H9 (cell line): ENCODE data around the gene SDR42E2. TPM values are rescaled to one million over a fixed set of nuclear protein-coding genes. Genes with fewer than 3 reads are reported as not detected.

Experiments
- DNase-seq: peaks from one replicate; pipeline ENCODE4 v3.0.0-alpha.2; 2017
- H2AFZ ChIP-seq: one replicate; pipeline ENCODE4 v1.6.1; 2013; ENCODE audit warnings: mild to moderate bottlenecking, low read length, control low read depth, moderate library complexity
- H2AK5ac ChIP-seq: 2 replicates; pipeline ENCODE4 v1.6.1; 2013; ENCODE audit warnings: low read length, control low read depth, mixed read lengths; ENCODE audit not compliant: insufficient read length
- H2BK120ac ChIP-seq: one replicate; pipeline ENCODE4 v1.6.1; 2013; ENCODE audit warnings: low read depth, mild to moderate bottlenecking, low read length, control low read depth, inconsistent platforms; ENCODE audit not compliant: poor library complexity, severe bottlenecking
- H2BK12ac ChIP-seq: 2 replicates; pipeline ENCODE4 v1.6.1; 2013; ENCODE audit warnings: low read length, control low read depth, mixed read lengths, low read depth; ENCODE audit not compliant: insufficient read length
- H2BK15ac ChIP-seq: 2 replicates; pipeline ENCODE4 v1.6.1; 2013; ENCODE audit warnings: low read depth, low read length, control low read depth
- H2BK20ac ChIP-seq: one replicate; pipeline ENCODE4 v1.6.1; 2013; ENCODE audit warnings: low read depth, mild to moderate bottlenecking, low read length, control low read depth, inconsistent platforms; ENCODE audit not compliant: poor library complexity, severe bottlenecking
- H2BK5ac ChIP-seq: 2 replicates; pipeline ENCODE4 v1.6.1; 2013; ENCODE audit warnings: low read length, control low read depth, mixed read lengths; ENCODE audit not compliant: insufficient read length
- H3K14ac ChIP-seq: 2 replicates; pipeline ENCODE4 v1.6.1; 2013; ENCODE audit warnings: low read length, control low read depth; ENCODE audit not compliant: insufficient read depth
- H3K18ac ChIP-seq: 2 replicates; pipeline ENCODE4 v1.6.1; 2013; ENCODE audit warnings: low read depth, mild to moderate bottlenecking, mixed read lengths, low read length, control low read depth; ENCODE audit not compliant: insufficient read length
- H3K23ac ChIP-seq: 2 replicates; pipeline ENCODE4 v1.6.1; 2013; ENCODE audit warnings: low read length, control low read depth, mixed read lengths, low read depth; ENCODE audit not compliant: insufficient read length
- H3K23me2 ChIP-seq: 2 replicates; pipeline ENCODE4 v1.6.1; 2013; ENCODE audit warnings: low read depth, mild to moderate bottlenecking, mixed read lengths, low read length, control low read depth; ENCODE audit not compliant: insufficient read length, poor library complexity, severe bottlenecking
- H3K27ac ChIP-seq: 2 replicates; pipeline ENCODE4 v1.5.1; 2013; ENCODE audit warnings: low read length, control low read depth, mixed read lengths, low read depth; ENCODE audit not compliant: insufficient read length
- H3K27me3 ChIP-seq: 2 replicates; pipeline ENCODE4 v1.6.1; 2013; ENCODE audit warnings: low read length, control low read depth, inconsistent platforms; ENCODE audit not compliant: insufficient read depth
- H3K4ac ChIP-seq: 2 replicates; pipeline ENCODE4 v1.6.1; 2013; ENCODE audit warnings: low read depth, mild to moderate bottlenecking, control low read depth, inconsistent platforms, low read length, moderate library complexity
- H3K4me1 ChIP-seq: 2 replicates; pipeline ENCODE4 v1.6.1; 2013; ENCODE audit warnings: low read length, control low read depth, inconsistent platforms; ENCODE audit not compliant: insufficient read depth
- H3K4me2 ChIP-seq: 2 replicates; pipeline ENCODE4 v1.6.1; 2013; ENCODE audit warnings: low read length, control low read depth, mixed read lengths; ENCODE audit not compliant: insufficient read length, insufficient read depth
- H3K56ac ChIP-seq: 2 replicates; pipeline ENCODE4 v1.6.1; 2013; ENCODE audit warnings: low read depth, mild to moderate bottlenecking, mixed read lengths, low read length, control low read depth; ENCODE audit not compliant: insufficient read length
- H3K79me1 ChIP-seq: 2 replicates; pipeline ENCODE4 v1.6.1; 2013; ENCODE audit warnings: low read depth, mild to moderate bottlenecking, moderate library complexity, low read length, control low read depth, inconsistent platforms; ENCODE audit not compliant: insufficient read depth, poor library complexity, severe bottlenecking
- H3K79me2 ChIP-seq: 2 replicates; pipeline ENCODE4 v1.6.1; 2013; ENCODE audit warnings: low read length, control low read depth, inconsistent platforms; ENCODE audit not compliant: insufficient read depth
- H3K9ac ChIP-seq: 2 replicates; pipeline ENCODE4 v1.6.1; 2013; ENCODE audit warnings: low read length, control low read depth, mixed read lengths; ENCODE audit not compliant: insufficient read length; ENCODE audit errors: extremely low read depth
- H3K9me3 ChIP-seq: one replicate; pipeline ENCODE4 v1.6.1; 2013; ENCODE audit warnings: low read depth, low read length, inconsistent platforms; ENCODE audit not compliant: control insufficient read depth
- H3T11ph ChIP-seq: one replicate; pipeline ENCODE4 v1.6.1; 2013; ENCODE audit warnings: mild to moderate bottlenecking, low read length, control low read depth, inconsistent platforms
- H4K20me1 ChIP-seq: one replicate; pipeline ENCODE4 v1.6.1; 2013; ENCODE audit not compliant: control insufficient read depth, insufficient read length, insufficient read depth
- H4K5ac ChIP-seq: 2 replicates; pipeline ENCODE4 v1.6.1; 2013; ENCODE audit warnings: low read depth, mild to moderate bottlenecking, mixed read lengths, low read length, control low read depth; ENCODE audit not compliant: insufficient read length
- H4K8ac ChIP-seq: replicated peaks from 2 replicates; pipeline ENCODE4 v1.6.1; 2013; ENCODE audit warnings: low read length, control low read depth, mixed read lengths, low read depth; ENCODE audit not compliant: insufficient read length
- H4K91ac ChIP-seq: 2 replicates; pipeline ENCODE4 v1.6.1; 2013; ENCODE audit warnings: low read depth, mild to moderate bottlenecking, moderate library complexity, mixed read lengths, low read length, control low read depth; ENCODE audit not compliant: insufficient read length
- H3K27ac Mint-ChIP-seq, 3 experiments: 2 replicates in 2 of 3; 3 replicates in 1 of 3; pipeline ENCODE4 v1.8.0; 2020 to 2021; ENCODE audit warnings: mixed read lengths in 3 of 3, mild to moderate bottlenecking in 1 of 3, moderate library complexity in 1 of 3
- H3K27me3 Mint-ChIP-seq: 2 replicates; pipeline ENCODE4 v1.8.0; 2021; ENCODE audit warnings: low read depth, mild to moderate bottlenecking, moderate library complexity, mixed read lengths
- H3K36me3 Mint-ChIP-seq, 3 experiments: 2 replicates in 2 of 3; 3 replicates in 1 of 3; pipeline ENCODE4 v1.8.0; 2020 to 2021; ENCODE audit warnings: low read depth in 3 of 3, mixed read lengths in 3 of 3; ENCODE audit not compliant: insufficient read depth in 1 of 3
- H3K4me1 Mint-ChIP-seq, 2 experiments: 2 replicates each; pipeline ENCODE4 v1.8.0; 2020; ENCODE audit warnings: mixed read lengths in 2 of 2
- H3K4me3 Mint-ChIP-seq, 2 experiments: 2 replicates in 1 of 2; 3 replicates in 1 of 2; pipeline ENCODE4 v1.8.0; 2020 to 2021; ENCODE audit warnings: mild to moderate bottlenecking in 2 of 2, mixed read lengths in 2 of 2, moderate library complexity in 1 of 2
- H3K9me3 Mint-ChIP-seq, 2 experiments: 2 replicates in 1 of 2; 3 replicates in 1 of 2; pipeline ENCODE4 v1.8.0; 2020; ENCODE audit warnings: mild to moderate bottlenecking in 2 of 2, mixed read lengths in 2 of 2, moderate library complexity in 1 of 2
- WGBS: extraction: QIAGEN DNeasy Blood & Tissue Kit; methylation state at CpG from one replicate; pipeline ENCODE4 v1.1.7; 2013; ENCODE audit warnings: missing lambda C conversion rate, low lambda C conversion rate, mixed read lengths; ENCODE audit not compliant: insufficient read length; ENCODE audit errors: extremely low coverage; 5-methylcytosine and 5-hydroxymethylcytosine counted together
- total RNA-seq: library from RNA; stranded (reverse); gene quantifications from 2 replicates; pipeline ENCODE4 v1.2.1, GENCODE V29; 2021
- TF ChIP-seq, protein P1 (sequence below): fragments of 200-600 bp; sonication (generic); conservative IDR thresholded peaks from 3 replicates; pipeline ENCODE4 v1.8.0; 2021; ENCODE audit warnings: antibody characterized with exemption, mild to moderate bottlenecking

SDR42E2 gene
- total RNA-seq, 1 experiment from 2014 or later = 0.09 TPM

- H2BK12ac ChIP-seq = no peak overlapping the region
- WGBS = no CpG with 5 or more reads among the region's 43 CpGs
- no peak overlapping the region for H4K5ac ChIP-seq
- H3K9ac ChIP-seq = peak overlapping the region; percentile 46
- TF ChIP-seq, protein P1, sequence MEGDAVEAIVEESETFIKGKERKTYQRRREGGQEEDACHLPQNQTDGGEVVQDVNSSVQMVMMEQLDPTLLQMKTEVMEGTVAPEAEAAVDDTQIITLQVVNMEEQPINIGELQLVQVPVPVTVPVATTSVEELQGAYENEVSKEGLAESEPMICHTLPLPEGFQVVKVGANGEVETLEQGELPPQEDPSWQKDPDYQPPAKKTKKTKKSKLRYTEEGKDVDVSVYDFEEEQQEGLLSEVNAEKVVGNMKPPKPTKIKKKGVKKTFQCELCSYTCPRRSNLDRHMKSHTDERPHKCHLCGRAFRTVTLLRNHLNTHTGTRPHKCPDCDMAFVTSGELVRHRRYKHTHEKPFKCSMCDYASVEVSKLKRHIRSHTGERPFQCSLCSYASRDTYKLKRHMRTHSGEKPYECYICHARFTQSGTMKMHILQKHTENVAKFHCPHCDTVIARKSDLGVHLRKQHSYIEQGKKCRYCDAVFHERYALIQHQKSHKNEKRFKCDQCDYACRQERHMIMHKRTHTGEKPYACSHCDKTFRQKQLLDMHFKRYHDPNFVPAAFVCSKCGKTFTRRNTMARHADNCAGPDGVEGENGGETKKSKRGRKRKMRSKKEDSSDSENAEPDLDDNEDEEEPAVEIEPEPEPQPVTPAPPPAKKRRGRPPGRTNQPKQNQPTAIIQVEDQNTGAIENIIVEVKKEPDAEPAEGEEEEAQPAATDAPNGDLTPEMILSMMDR = no peak
- peak overlapping the region; percentile 66 for H2AFZ ChIP-seq
- no peak overlapping the region for H3K27ac ChIP-seq
- peak; percentile 97 for DNase-seq
- H3K79me1 ChIP-seq = no peaks in the 10 kb centered on the region
- H3K4ac ChIP-seq = no peak overlapping the region
- H3K9me3 ChIP-seq = no peaks in the 10 kb centered on the region
- H3K36me3 Mint-ChIP-seq = peaks cover 0 to 2% (median 0%) of the 10 kb centered on the region in 3 experiments; a peak in 1 of 7 replicates
- peaks cover 12% of the 10 kb centered on the region for H3K23me2 ChIP-seq
- H3K79me2 ChIP-seq = no peaks in the 10 kb centered on the region
- no peak overlapping the region for H2BK5ac ChIP-seq
- no peak overlapping the region for H2BK20ac ChIP-seq
- H3K4me3 Mint-ChIP-seq = peak overlapping the region; percentile 84 to 92
- peak overlapping the region; percentile 45 for H3K18ac ChIP-seq
- H3K4me1 ChIP-seq = no peaks in the 10 kb centered on the region; the same call in 1 of the 2 replicates
- H3K23ac ChIP-seq = no peak overlapping the region
- H3K27me3 Mint-ChIP-seq = peaks cover 11% of the 10 kb centered on the region
- 0 out of 2 replicates have a peak overlapping the region, but pooled peaks have one; percentile 27 for H3K14ac ChIP-seq
- no peaks in the 10 kb centered on the region for H4K20me1 ChIP-seq
- H4K91ac ChIP-seq = no peak overlapping the region
- peak overlapping the region; percentile 97 to 98 (median 98) for H3K27ac Mint-ChIP-seq
- H3K4me2 ChIP-seq = peak overlapping the region; percentile 86
- no peak overlapping the region for H3K56ac ChIP-seq
- peaks cover 30 to 36% of the 10 kb centered on the region in 2 experiments for H3K4me1 Mint-ChIP-seq
- no peak overlapping the region for H4K8ac ChIP-seq
- H2BK15ac ChIP-seq = no peak overlapping the region
- no peak overlapping the region for H2BK120ac ChIP-seq
- H2AK5ac ChIP-seq = no peak overlapping the region
- H3K27me3 ChIP-seq = no peaks in the 10 kb centered on the region
- no peak overlapping the region for H3T11ph ChIP-seq
- peaks cover 3 to 4% of the 10 kb centered on the region in 2 experiments; a peak in 3 of 5 replicates for H3K9me3 Mint-ChIP-seq
Measured at GRCh38 chr16:22190776-22191531, 28.6 kb downstream of the SDR42E2 start.
